GM18520 (cell line): ENCODE measurements around the gene UBE2O.

Experiments used
- ATAC-seq: cut with Tn5 transposase; IDR thresholded peaks from one replicate; pipeline ENCODE4 v1.9.1; 2021; ENCODE audit not compliant: unreplicated experiment

The UBE2O gene

DNA sequence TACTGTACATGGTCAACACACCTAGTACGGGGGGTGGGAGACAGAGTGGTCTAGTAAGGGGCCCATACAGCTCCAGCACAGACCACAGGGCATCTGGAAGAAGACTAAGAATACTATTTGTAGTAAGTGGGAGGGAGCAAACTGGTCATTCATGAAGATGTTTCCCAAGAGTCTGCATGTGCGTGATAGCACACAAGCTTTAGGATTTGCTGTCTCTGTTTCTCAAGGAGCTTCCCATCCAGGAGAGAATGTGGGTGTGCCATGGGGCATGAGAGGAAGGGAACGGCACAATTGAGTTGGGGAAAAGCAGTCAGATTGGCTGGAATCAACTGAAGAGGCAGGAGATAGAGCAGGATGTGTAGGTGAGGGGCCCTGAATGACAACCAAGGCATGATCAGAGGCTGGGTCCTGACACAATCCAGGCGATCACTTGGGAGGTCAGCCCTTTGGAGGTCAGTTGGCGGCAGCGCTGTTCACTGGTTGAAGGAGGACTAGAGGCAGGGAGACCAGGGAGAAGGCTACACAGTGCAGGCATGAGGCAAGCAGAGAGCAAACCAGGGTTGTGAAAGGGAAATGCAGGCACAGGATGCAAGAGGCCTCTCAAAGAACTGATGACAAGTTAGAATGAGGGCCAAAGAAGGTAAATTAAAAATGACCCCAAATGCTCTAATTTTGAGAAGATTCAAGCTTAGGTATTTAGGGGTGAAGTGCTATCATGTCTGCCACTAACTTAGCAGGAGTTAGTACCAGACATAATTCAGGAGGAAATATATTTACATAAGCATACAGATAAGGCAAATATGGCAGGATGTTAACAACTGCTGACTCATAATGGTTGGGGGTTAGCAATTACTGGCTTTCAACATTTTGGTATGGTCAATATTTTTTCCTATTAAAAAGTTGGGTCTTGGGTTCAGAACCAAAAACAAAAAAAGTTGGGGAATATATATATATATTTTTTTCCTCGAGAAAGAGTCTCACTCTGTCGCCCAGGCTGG is 10.3 kb downstream of the UBE2O start:
- ATAC-seq = no peak

GRCh38 chr17:76441686-76442340 is 11.1 kb downstream of the UBE2O start:
- ATAC-seq = no peak

DNA sequence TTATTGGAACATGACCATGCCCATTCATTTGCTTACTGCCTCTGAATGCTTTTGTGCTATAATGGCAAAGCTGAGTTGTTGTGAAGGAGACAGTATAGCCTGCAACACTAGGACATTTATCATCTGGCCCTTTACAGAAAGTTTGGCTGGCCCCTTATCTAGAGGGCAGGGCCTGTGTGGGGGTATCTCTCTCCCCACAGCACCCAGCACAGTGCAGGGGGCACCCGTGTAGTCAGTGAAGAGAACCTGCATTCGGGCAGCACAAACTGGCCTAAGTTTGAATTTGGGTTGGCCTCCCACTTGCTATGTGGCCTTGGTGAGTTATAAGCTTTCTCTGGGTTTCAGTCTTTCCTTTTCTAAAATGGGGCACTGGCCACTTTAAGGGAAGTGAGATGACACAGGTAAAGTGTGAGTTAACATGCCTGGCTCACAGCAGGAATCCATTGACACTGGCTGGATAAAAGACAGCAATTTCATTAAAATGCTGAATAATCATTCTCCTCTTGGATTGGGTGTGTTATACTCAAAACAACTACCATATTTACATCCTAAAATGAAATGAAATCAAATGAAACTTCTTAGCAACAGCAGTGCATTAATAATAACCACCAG is 12.1 kb downstream of the UBE2O start:
- no peak for ATAC-seq

DNA sequence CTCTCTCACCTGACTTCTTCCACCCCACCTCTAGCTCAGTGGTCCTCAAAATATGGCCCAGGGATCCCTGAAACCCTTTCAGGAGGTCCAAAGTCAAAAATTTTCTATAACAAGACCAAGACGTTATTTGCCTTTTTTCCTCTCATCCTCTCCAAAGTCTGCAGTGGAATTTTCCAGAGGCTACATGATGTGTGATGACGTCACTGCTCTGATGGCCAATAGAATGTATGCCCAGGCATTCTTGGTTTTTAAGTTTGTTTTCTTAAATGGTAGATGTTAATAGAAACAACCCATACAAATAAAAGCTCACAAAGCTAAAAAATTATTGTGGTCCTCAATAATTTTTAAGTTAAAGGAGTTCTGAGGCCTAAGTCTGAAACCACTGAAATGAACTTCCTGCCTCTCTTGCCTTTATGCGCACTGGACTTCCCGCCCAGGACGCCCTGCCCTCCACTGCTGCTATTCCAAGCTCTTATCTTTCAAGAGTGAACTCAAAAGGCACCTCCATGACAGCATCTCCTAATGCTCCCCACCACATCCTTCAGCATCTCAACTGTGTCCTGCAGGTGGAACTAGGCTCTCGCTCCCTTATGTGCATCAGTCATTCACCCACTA is 13.5 kb downstream of the UBE2O start:
- ATAC-seq = no peak

GRCh38 chr17:76438906-76439305 is 14.0 kb downstream of the UBE2O start:
- ATAC-seq = no peak

- ATAC-seq = no peak
Measured at GRCh38 chr17:76437467-76438402, 15.2 kb downstream of the UBE2O start.

- no peak for ATAC-seq
Measured at GRCh38 chr17:76435751-76436150, 17.2 kb downstream of the UBE2O start.

GRCh38 chr17:76434870-76435269 is 18.1 kb downstream of the UBE2O start:
- ATAC-seq = no peak

- no peak for ATAC-seq
Measured at GRCh38 chr17:76433693-76434092, 19.3 kb downstream of the UBE2O start.

DNA sequence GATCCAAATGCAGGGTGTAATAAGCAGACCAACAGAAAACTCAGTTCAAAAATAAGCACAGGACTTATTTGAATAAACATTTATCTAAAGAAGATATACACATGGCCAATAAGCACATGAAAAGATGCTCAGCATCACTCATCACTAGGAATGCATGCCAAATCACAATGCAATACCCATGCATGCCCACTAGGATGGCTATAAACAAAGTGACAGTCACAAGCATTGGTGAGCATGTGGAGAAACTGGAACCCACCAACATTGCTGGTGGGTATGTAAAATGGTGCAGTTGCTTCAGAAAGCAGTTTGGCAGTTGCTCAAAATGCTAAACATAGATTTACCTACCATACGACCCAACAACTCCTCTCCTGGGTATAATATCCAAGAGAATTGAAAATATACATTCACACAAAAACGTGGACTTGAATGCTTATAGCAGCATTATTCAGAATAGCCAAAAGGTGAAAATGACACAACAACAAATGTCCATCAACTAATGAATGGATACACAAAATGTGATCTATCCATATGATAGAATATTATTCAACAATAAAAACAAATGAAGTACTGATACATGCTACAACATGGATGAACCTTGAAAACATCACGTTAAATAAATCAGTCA is 20.1 kb downstream of the UBE2O start:
- ATAC-seq = no peak

- no peak for ATAC-seq
Measured at GRCh38 chr17:76432004-76432403, 20.9 kb downstream of the UBE2O start.

DNA sequence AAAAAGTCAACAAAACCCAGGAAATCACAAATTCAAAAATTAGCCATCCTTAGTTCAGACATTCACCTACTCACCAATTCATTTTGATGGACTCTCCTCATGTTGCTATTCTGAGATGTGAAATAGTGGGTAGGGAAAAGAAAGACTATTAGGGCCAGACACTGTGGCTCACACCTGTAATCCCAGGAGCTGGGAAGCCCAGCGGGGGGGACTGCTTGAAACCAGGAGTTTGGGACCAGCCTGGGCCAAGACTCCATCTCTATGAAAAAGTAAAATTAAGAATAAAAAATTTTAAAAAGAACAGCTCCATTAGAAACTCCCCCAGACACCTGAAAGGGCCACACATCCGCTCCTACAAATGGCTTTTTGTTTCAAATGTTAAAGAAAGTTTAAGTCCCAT is 21.4 kb downstream of the UBE2O start:
- ATAC-seq = no peak

DNA sequence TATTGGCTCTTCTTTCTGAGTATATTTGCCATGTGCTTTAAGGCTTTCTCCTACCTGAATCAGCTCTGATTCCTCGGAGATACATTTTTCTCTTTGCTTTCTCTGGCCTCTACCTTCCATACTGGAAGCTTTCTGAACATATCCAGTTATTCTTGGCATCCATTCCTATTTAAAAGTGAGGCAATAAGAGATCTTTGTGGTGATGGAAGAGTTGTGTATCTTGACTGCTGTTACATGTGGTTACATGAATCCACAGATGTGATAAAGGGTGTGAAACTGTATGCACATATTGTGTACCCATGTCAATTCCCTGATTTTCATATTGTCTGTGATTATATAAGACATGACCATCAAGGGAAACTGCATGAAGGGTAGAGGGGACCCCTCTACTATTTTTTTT is 24.4 kb downstream of the UBE2O start:
- ATAC-seq = no peak

DNA sequence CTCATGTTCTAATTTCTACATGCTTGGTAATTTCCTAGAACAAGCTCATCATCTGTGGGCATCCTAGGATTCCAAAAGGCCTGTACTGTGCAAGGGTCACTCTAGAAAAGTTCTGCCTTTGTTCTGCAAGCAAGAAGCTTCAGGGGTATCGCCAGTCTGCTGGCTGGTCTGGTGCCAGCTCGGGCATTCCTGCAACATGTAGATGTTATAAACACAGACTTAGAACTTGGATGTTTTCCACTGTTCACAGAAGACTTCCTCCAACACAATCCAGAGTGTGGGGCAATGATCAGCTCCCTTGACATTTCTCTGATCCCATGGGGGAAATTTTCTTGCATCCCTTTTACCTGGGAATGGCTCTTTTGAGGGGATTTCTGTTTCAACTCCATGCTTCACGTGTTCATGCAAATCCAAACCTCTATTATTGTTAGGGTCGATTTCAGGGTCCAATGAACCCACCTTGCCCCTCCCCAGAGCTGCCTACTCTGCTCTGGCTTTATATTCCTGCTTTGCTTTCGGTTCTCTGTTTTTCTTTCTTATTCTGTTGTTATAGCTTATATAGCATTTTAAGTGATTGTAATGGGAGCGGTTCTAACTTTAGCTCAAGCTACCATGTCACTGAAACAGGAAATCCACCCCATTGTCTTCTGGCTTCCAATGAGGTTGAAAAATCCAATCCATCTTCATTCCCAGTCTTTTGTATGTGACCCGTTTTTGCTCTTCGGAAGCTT is 25.3 kb downstream of the UBE2O start:
- ATAC-seq = no peak

GRCh38 chr17:76426853-76427252 is 26.1 kb downstream of the UBE2O start:
- no peak for ATAC-seq

DNA sequence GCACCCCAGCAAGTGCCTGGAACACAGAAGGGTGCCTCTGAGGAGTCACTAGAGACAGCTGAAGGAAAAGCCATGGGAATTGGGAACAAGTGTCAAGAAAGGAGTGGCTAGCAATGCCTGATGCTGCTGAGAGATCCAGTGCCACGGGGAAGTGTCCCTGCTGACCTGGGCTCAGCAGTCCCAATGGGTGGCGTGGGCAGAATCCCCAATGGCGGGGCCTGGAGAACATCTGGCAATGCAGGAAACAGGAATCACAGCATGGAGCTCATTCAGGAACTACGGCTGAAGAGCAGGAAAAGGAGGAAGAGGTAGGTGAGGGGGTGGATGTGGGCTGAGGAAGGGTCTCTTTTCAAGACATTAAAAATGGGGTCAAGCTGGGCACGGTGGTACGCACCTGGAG is 30.1 kb downstream of the UBE2O start:
- ATAC-seq = no peak

- ATAC-seq = no peak
Measured at GRCh38 chr17:76422406-76422805, 30.5 kb downstream of the UBE2O start.

- no peak for ATAC-seq
Measured at GRCh38 chr17:76421044-76421407, 31.9 kb downstream of the UBE2O start.

DNA sequence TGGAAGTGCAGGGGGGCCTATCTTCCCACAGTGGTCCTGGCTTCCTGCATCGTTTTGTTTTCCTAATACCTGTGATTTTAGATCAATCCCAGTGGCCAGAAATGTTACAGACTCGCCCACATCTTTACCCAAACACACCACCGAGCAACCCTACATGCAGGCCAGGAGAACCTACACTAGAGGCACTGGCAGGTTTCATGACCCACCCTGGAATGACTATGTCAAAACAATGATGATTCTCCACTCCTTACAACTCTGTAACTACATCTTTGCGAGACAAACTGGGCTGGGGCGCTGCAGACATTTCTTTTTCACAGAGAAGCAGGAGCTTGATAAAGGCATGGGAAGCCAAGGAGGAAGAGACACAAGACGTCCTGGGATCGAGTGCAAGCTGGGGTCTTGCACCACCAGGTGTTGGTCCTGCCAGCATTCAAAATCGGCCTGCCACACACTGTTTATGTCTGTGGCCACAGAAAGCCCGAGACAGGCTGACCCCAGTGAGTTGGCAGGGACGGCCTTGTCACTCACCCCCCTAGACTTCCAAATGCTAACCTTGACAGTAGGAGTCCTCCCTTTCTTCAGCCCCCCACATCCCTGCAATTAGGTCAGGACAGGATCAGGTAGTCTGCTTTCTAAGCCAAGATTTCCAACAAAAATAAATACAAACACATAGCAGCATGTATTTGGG is 32.5 kb downstream of the UBE2O start:
- ATAC-seq = no peak
